K562 (cell line): ENCODE data around the gene DTL. TPM values are rescaled to one million over a fixed set of nuclear protein-coding genes. Genes with fewer than 3 reads are reported as not detected.

ENCODE experiments used
- CAMTA2 ChIP-seq: fragments of 250-450 bp; sonication (Bioruptor Pico); conservative IDR thresholded peaks from 2 replicates; pipeline ENCODE4 v1.5.1; 2022
- CBX3 ChIP-seq, 2 experiments: IDR thresholded peaks; 1 replicate in 1 of 2; 2 replicates in 1 of 2; pipeline ENCODE4 v1.6.1; 2012; ENCODE audit warnings: inconsistent platforms in 2 of 2, low read length in 2 of 2, borderline replicate concordance in 1 of 2, control low read depth in 1 of 2
- ERF ChIP-seq: fragments of 450-650 bp; formaldehyde crosslinking; IDR thresholded peaks from 2 replicates; pipeline ENCODE4 v1.4.0; 2020; ENCODE audit warnings: mild to moderate bottlenecking, mixed read lengths
- ETS2 ChIP-seq: IDR thresholded peaks from 2 replicates; pipeline ENCODE4 v1.6.1; 2016; ENCODE audit warnings: borderline replicate concordance, missing genetic modification characterization, mild to moderate bottlenecking, moderate library complexity, missing compliant biosample characterization; ENCODE audit not compliant: poor library complexity, severe bottlenecking
- HSF4 ChIP-seq: fragments of 250-450 bp; sonication (Bioruptor Pico); IDR thresholded peaks from 2 replicates; pipeline ENCODE4 v2.1.2; 2022; ENCODE audit warnings: mild to moderate bottlenecking, moderate library complexity, borderline replicate concordance
- NCOR1 ChIP-seq: fragments of 450-650 bp; IDR thresholded peaks from 2 replicates; pipeline ENCODE4 v1.6.1; 2016; ENCODE audit warnings: mild to moderate bottlenecking, moderate library complexity
- NR2F6 ChIP-seq: fragments of 450-650 bp; formaldehyde crosslinking; IDR thresholded peaks from 2 replicates; pipeline ENCODE4 v1.4.0; 2020; ENCODE audit warnings: mild to moderate bottlenecking
- PHF21A ChIP-seq: fragments of 450-650 bp; IDR thresholded peaks from 2 replicates; pipeline ENCODE4 v1.6.1; 2017; ENCODE audit warnings: low read depth, borderline replicate concordance
- SAP30 ChIP-seq: fragments of 200-600 bp; sonication (generic); IDR thresholded peaks from 2 replicates; pipeline ENCODE4 v1.6.1; 2012; ENCODE audit warnings: borderline replicate concordance, low read depth, mild to moderate bottlenecking, moderate library complexity, low read length, control low read depth, inconsistent platforms; ENCODE audit not compliant: insufficient read depth, poor library complexity, severe bottlenecking
- SREBF2 ChIP-seq: sonication (generic); formaldehyde crosslinking; IDR thresholded peaks from 2 replicates; pipeline ENCODE4 v1.4.0; 2020; ENCODE audit warnings: mild to moderate bottlenecking, missing genetic modification reagents
- TGIF2 ChIP-seq: sonication (generic); formaldehyde crosslinking; IDR thresholded peaks from 2 replicates; pipeline ENCODE4 v1.8.1; 2022; ENCODE audit warnings: mild to moderate bottlenecking, missing genetic modification reagents, moderate library complexity
- ZBTB1 ChIP-seq: sonication (generic); formaldehyde crosslinking; IDR thresholded peaks from 2 replicates; pipeline ENCODE4 v1.8.1; 2023; ENCODE audit warnings: missing genetic modification reagents, low read depth, mild to moderate bottlenecking, borderline replicate concordance
- ZNF354B ChIP-seq: fragments of 250-450 bp; sonication (Bioruptor Pico); IDR thresholded peaks from 2 replicates; pipeline ENCODE4 v1.4.0; 2020
- polyA plus RNA-seq, 8 experiments: library from polyadenylated mRNA; depleted of rRNA in 4 of 8; stranded (reverse) in 5 of 8; unstranded in 3 of 8; fragments of >200 nt; fragmentation: Nextera tagmentation in 2 of 8; fragmentation: Illumina TruSeq in 1 of 8; extraction: Ambion mirVana in 2 of 8; extraction: Trizol in 1 of 8; gene quantifications; 2 replicates each; pipeline versions ENCODE4 v1.2.1 to v1.2.3, GENCODE V29; 2011 to 2014; ENCODE audit warnings: inconsistent platforms in 1 of 8, missing spikeins in 1 of 8
- total RNA-seq, 7 experiments: library from RNA; depleted of rRNA in 6 of 7; stranded (reverse); fragments of >200 nt in 6 of 7; fragmentation: Illumina TruSeq in 2 of 7; extraction: Trizol in 2 of 7; gene quantifications; 2 replicates each; pipeline versions ENCODE4 v1.2.1 to v1.2.3, GENCODE V29; 2011 to 2021; ENCODE audit warnings: low replicate concordance in 1 of 7
- TF ChIP-seq, protein P1 (sequence below): sonication (generic); formaldehyde crosslinking; IDR thresholded peaks from 2 replicates; pipeline ENCODE4 v1.8.0; 2023; ENCODE audit warnings: mild to moderate bottlenecking, missing genetic modification reagents
- TF ChIP-seq, protein P2 (sequence below): fragments of 450-650 bp; formaldehyde crosslinking; IDR thresholded peaks from 2 replicates; pipeline ENCODE4 v1.4.0; 2022; ENCODE audit warnings: missing genetic modification characterization
- TF ChIP-seq, protein P3 (sequence below): fragments of 150-350 bp; conservative IDR thresholded peaks from 2 replicates; pipeline ENCODE4 v1.6.1; 2014; ENCODE audit warnings: low read length
- TF ChIP-seq, protein P4 (sequence below): sonication (generic); IDR thresholded peaks from 2 replicates; pipeline ENCODE4 v1.6.1; 2016
- TF ChIP-seq, protein P5 (sequence below): fragments of 250-450 bp; sonication (Bioruptor Pico); IDR thresholded peaks from 2 replicates; pipeline ENCODE4 v1.8.0; 2021; ENCODE audit warnings: borderline replicate concordance, mild to moderate bottlenecking, moderate library complexity; ENCODE audit not compliant: poor library complexity, severe bottlenecking

DTL gene
- total and polyA plus RNA-seq, 9 of the 15 experiments (the other 6 are each of a cell fraction or from before 2014, with no cell fraction given): 38.3 to 81.0 (median 63.2) TPM

DNA sequence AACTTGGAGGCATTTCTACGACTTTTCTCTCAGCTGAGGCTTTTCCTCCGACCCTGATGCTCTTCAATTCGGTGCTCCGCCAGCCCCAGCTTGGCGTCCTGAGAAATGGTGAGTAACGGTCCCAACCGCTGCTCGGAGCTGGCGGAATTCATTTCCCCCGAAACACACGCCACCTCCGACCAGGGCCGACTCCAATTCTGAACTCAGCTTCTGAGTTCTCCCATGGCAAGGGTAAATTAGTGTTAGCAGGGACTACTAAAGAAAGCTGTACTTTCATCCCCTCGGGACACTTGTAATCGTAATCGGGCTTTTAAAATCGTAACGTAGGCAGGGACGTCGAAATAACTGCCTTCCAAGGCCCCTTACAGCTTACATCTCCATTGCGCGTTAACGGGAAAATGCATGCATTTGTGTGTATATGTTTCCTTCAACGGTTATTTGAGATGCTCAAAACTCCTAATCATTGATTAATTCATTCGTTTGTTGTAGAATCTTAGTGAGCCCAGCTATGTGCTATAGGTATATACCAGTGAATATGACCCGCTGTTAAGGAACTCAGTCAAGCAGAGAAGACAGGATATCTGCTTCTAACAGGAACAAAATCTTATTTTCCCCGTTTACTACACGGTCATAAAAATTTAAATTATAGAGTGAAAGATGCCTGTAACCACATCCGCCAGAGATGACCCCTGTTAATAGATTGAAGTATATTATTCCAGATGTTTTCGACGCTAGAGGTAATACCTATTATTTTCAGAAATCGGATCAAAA is 472 bp downstream of the DTL start (continued):
- TF ChIP-seq, protein P1, sequence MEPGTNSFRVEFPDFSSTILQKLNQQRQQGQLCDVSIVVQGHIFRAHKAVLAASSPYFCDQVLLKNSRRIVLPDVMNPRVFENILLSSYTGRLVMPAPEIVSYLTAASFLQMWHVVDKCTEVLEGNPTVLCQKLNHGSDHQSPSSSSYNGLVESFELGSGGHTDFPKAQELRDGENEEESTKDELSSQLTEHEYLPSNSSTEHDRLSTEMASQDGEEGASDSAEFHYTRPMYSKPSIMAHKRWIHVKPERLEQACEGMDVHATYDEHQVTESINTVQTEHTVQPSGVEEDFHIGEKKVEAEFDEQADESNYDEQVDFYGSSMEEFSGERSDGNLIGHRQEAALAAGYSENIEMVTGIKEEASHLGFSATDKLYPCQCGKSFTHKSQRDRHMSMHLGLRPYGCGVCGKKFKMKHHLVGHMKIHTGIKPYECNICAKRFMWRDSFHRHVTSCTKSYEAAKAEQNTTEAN (CRISPR knock-in tag): 0 out of 2 replicates have a peak, but pooled peaks have one; percentile 10
- TF ChIP-seq ZNF354B (CRISPR knock-in tag): no peak
- TF ChIP-seq NCOR1: 0 out of 2 replicates have a peak, but pooled peaks have one; percentile 9
- TF ChIP-seq, protein P2, sequence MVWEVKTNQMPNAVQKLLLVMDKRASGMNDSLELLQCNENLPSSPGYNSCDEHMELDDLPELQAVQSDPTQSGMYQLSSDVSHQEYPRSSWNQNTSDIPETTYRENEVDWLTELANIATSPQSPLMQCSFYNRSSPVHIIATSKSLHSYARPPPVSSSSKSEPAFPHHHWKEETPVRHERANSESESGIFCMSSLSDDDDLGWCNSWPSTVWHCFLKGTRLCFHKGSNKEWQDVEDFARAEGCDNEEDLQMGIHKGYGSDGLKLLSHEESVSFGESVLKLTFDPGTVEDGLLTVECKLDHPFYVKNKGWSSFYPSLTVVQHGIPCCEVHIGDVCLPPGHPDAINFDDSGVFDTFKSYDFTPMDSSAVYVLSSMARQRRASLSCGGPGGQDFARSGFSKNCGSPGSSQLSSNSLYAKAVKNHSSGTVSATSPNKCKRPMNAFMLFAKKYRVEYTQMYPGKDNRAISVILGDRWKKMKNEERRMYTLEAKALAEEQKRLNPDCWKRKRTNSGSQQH (CRISPR knock-in tag): peak; percentile 70; the same call in 1 of the 2 replicates
- TF ChIP-seq CBX3 (IDR thresholded peaks at IDR 0.05; ENCODE audit: borderline replicate concordance in 1 of 2, low read length in 2 of 2): peak in 1 of 2 experiments; percentile 18; a peak in 1 of 3 replicates
- 0 out of 2 replicates have a peak, but pooled peaks have one; percentile 48 for TF ChIP-seq ERF
- no peak for TF ChIP-seq CAMTA2
- TF ChIP-seq HSF4 (CRISPR knock-in tag): no peak
- TF ChIP-seq, protein P3, sequence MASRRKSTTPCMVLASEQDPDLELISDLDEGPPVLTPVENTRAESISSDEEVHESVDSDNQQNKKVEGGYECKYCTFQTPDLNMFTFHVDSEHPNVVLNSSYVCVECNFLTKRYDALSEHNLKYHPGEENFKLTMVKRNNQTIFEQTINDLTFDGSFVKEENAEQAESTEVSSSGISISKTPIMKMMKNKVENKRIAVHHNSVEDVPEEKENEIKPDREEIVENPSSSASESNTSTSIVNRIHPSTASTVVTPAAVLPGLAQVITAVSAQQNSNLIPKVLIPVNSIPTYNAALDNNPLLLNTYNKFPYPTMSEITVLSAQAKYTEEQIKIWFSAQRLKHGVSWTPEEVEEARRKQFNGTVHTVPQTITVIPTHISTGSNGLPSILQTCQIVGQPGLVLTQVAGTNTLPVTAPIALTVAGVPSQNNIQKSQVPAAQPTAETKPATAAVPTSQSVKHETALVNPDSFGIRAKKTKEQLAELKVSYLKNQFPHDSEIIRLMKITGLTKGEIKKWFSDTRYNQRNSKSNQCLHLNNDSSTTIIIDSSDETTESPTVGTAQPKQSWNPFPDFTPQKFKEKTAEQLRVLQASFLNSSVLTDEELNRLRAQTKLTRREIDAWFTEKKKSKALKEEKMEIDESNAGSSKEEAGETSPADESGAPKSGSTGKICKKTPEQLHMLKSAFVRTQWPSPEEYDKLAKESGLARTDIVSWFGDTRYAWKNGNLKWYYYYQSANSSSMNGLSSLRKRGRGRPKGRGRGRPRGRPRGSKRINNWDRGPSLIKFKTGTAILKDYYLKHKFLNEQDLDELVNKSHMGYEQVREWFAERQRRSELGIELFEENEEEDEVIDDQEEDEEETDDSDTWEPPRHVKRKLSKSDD: 0 out of 2 replicates have a peak, but pooled peaks have one; percentile 27
- TF ChIP-seq, protein P4, sequence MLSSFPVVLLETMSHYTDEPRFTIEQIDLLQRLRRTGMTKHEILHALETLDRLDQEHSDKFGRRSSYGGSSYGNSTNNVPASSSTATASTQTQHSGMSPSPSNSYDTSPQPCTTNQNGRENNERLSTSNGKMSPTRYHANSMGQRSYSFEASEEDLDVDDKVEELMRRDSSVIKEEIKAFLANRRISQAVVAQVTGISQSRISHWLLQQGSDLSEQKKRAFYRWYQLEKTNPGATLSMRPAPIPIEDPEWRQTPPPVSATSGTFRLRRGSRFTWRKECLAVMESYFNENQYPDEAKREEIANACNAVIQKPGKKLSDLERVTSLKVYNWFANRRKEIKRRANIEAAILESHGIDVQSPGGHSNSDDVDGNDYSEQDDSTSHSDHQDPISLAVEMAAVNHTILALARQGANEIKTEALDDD: peak; percentile 14; the same call in 1 of the 2 replicates
- peak; percentile 91; the same call in 1 of the 2 replicates for TF ChIP-seq SREBF2 (CRISPR knock-in tag)
- peak; percentile 95 for TF ChIP-seq SAP30
- TF ChIP-seq ZBTB1 (CRISPR knock-in tag): peak; percentile 71
- no peak for TF ChIP-seq TGIF2
- TF ChIP-seq, protein P5, sequence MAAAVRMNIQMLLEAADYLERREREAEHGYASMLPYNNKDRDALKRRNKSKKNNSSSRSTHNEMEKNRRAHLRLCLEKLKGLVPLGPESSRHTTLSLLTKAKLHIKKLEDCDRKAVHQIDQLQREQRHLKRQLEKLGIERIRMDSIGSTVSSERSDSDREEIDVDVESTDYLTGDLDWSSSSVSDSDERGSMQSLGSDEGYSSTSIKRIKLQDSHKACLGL (CRISPR knock-in tag): peak; percentile 5
- TF ChIP-seq PHF21A: 0 out of 2 replicates have a peak, but pooled peaks have one; percentile 2
- TF ChIP-seq NR2F6 (CRISPR knock-in tag): 0 out of 2 replicates have a peak, but pooled peaks have one; percentile 41
- no peak for TF ChIP-seq ETS2
